Skin epidermis (tissue), 12 donors: ENCODE measurements around the gene ATF6B.

Experiments used
- H3K27ac ChIP-seq, 21 experiments: fragments of 200-600 bp; sonication (generic) in 11 of 21; one replicate each; pipeline ENCODE4 v1.5.0; 2020; ENCODE audit warnings: mild to moderate bottlenecking in 3 of 21, inconsistent platforms in 2 of 21, moderate library complexity in 2 of 21
- H3K4me3 ChIP-seq, 7 experiments: fragments of 200-600 bp; sonication (generic) in 2 of 7; one replicate each; pipeline ENCODE4 v1.5.0; 2020; ENCODE audit warnings: inconsistent platforms in 2 of 7, mild to moderate bottlenecking in 2 of 7, moderate library complexity in 1 of 7

ATF6B gene

DNA sequence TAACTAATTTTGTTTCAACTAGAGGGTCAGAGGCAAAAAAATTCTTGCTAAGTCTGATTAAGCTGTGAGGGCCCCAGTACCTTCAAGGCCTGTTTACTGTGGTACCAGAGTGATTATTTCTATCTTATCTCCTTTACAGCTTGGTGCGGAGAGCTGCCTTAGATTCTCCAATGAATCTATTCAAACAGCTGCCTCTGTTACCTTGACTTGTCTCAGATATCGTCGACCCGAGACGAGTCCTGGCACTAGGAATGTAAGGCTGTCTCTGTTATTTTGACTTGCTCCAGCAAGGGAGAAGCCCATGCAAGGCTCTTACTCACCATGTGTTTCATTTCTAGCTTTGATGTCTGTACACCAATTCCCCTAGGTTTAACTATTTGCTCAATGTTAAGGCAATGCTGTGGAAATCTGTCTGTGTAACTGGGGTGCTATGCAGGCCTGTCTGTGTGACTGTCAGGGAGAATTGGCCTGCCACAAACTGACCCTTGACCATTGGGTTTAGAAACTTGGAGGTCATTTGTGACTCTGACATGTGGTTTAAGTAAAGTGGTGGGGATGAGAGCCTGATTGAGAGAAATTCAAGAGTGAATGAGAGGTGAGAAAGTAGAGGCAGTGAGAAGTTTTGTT, 12.5 kb upstream of the ATF6B start:
- H3K27ac ChIP-seq: no peak overlapping the region
- H3K4me3 ChIP-seq: no peak overlapping the region

DNA sequence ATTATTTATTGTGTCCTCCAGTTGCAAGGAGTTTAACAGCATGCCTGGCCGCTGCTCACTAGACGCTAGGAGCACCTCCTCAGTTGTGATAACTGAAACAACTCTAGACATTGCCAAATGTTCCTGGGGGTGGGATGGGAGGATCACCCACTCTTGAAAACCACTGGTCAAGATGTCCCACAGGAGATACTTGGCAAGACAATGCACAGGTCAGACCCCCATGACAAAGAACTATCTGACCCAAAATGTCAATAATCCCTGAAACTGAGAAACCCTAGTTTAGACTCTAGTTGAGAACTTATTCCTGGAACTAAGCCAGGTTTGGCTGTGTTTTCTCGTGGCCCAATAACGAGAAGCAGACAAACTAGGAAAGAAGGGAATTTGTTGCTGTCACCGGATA, 11.5 kb upstream of the ATF6B start:
- H3K27ac ChIP-seq: peak overlapping the region in 1 of 21 experiments; percentile 5
- no peak overlapping the region for H3K4me3 ChIP-seq

DNA sequence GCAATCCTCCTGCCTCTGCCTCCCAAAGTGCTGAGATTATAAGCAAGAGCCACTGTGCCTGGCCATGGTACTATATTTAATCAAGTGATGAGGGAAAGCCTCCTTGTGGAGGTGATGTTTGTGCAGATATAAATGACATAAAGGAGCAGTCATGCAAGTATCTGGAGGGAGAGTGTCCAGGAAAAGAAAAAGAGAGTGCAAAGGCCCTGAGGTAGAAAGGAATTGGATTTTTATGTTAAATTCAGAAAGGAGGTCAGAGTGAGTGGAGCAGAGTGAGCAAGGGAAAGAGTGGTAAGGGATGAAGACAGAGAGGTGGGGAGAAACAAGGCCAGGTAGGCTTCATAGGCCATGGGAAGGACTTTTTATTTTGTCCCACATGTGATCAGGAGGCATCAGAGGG, 9.4 kb upstream of the ATF6B start:
- no peak overlapping the region for H3K27ac ChIP-seq
- H3K4me3 ChIP-seq: no peak overlapping the region

DNA sequence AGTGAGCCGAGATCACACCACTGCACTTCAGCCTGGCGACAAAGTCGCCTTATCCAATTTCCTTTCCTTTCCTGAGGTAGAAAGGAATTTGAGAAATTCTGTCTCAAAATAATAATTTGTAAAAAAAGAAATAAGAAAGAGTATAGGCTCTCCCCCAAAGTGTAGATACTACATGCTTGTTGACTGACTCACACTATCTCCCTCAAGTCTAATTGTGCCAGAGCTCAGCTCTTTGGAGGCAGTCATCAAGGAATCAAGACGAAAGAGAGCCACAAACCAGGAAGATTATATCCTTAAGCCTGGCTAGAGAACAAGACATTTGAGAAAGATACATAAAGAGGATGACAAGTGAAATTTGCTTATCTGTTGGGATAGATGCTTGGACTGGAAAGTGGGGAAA, 5.7 kb upstream of the ATF6B start:
- no peak overlapping the region for H3K4me3 ChIP-seq
- H3K27ac ChIP-seq: no peak overlapping the region

DNA sequence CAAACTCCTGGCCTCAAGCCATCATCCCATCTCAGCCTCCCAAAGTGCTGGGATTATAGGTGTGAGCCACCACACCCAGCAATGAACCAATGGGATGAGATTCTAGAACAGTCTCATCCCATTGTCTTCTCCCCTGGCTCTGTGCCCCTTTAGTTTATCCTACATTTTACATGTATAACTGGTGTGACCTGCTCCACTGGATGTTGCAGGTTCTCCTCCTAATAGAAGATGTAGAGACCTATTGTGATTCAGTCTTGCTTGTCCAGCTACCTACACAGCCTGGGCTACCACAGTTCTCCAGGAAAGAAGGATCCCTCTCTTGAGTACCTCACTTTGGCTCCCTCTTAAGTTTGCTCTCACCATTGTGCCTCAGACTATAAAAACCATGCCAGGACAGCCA, 4.1 kb upstream of the ATF6B start:
- no peak overlapping the region for H3K4me3 ChIP-seq
- H3K27ac ChIP-seq: peak overlapping the region in 13 of 21 experiments; percentile 6 to 75 (median 59)

DNA sequence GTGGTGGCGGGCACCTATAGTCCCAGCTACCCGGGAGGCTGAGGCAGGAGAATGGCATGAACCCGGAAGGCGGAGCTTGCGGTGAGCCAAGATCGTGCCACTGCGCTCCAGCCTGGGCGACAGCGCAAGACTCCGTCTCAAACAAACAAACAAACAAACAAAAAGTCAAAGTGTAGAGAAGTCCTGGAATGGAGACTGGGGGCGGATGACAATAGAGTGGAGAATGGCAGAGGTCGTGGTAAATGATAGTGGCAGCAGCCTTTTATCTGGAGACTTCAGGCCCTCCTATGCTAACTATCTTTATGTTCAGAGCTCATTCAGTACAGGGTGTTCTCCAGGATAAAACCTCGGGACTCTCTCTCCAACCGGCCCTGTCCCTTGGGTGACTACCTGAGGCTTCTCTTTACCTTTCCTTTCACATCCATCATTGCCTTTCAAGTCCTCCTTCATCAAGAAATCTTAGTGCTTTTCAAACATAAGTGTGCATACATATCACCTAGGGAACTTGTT, 3.4 kb upstream of the ATF6B start:
- Histone ChIP-seq H3K4me3 (no peak overlapping the region), H3K27ac (peak overlapping the region in 13 of 21 experiments; percentile 12 to 91 (median 35))

DNA sequence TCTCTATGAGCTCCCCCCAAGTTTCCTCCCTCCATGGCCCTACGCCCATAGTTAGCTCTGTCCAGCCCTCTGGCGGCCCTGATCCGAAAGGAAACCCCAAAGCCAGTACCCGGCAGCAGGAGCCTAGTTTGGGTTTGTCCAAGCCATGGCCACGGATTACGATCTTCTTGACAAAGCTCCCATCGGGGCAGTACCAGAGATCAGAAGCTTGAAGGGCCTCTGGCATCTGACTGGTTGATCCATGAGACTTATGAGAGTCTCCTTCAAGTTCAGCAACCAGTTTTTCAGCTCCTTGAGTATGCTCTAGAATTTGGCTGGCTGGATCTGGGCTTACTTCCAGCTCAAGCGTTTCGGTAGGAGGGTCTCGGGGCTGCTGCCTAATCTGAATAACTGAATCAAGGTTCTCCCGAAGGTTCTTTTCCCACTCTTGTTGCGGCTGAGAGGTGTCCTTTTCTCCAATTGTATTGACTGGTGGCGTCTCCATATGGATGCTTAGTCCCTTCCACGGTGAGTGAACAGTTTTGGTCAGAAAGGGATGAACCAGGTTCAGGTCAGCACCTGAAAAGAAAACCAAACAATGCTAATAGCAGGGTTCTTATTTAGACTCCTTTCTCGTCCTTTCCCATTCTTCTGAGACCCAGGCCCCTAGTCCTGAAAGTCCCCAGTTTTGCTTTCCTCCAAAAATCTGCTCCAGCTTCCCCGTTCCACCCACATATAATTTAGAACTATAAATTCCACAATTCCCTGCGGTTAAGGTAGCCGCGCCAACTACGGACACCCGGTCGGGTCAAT, 1.4 kb upstream of the ATF6B start:
- Histone ChIP-seq H3K27ac (peak overlapping the region in 20 of 21 experiments; percentile 72 to 96 (median 88)), H3K4me3 (peak overlapping the region; percentile 43 to 82 (median 62))

DNA sequence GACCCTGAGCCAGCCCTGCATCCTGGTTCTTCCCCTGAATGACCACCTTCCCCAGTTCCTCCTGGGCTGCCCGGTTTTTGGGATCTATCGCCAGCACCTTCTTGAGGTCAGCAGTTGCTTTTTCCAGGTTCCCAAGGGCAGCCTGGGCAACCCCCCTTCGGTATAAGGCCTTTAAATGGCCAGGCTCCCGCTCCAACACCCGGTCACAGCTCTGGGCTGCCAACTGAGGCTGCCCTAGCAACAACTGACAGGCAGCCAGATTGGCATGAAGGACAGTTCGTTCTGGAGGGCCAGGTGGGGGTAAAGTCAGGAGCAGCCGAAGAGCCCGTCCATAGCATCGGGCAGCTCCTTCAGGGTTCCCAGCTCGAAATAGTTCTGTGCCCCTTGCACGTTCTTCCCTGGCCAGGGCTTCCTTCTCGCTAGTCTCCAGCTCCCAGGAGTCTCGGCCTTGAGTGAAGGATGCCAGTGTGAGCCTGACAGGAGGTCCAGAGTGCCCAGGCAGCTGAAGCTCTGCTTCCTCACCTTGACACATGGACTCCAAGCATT, 778 bp upstream of the ATF6B start:
- Histone ChIP-seq H3K27ac (peak overlapping the region in 19 of 21 experiments; percentile 37 to 96 (median 88)), H3K4me3 (peak overlapping the region in 6 of 7 experiments; percentile 45 to 96 (median 64))

DNA sequence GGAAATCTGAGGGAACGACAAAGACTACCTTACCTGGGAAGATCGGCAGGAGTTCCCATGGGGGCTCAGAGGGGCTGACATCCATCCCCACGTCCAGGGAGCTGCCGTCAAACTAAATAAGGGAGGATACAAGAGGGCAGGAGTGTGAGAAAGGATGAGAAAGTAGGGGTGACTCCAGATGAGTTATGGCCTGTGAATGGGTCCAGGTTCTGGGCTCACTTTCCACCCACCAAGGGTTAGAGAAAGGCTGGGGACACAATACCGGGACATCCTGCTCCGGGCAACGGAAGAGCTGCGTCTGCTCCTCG, 683 bp downstream of the ATF6B start:
- H3K27ac ChIP-seq: peak overlapping the region; percentile 35 to 96 (median 91)
- peak overlapping the region; percentile 55 to 96 (median 82) for H3K4me3 ChIP-seq

DNA sequence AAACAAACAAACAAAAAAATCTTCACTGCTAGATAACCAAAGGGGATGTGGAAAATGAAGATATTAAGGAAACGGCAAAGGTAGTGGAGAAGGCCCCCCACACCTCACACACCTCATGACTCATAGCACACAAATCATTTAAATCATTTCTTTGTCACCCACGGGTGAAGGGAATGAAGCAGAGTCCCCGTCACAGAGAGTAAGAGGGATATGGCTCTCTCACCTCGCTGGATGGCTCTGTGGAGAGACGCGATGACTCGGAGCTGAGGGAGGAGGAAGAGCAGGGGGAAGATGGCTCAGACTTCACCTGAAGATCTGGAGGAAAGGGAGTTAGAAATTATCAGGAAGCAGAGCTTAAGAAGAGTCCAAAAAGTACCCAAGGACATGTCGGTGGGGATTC, 1.2 kb downstream of the ATF6B start:
- H3K27ac ChIP-seq: peak overlapping the region in 11 of 21 experiments; percentile 84 to 96 (median 91)

DNA sequence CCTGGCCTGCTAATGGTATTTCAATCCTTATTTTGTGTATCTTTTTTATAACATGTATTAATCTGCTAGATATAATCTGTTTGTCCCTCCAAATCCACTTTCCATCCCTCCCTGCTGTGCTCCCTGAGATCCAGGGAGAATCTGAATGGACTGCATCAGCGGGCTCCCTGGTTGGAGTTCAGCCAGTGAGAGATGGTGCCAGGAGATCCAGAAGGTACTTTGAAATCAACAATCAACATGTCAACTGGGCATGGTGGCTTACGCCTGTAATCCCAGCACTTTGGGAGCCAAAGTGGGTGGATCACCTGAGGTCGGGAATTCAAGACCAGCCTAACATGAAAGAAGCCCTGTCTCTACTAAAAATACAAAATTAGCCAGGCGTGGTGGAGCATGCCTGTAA, 4.4 kb downstream of the ATF6B start:
- no peak overlapping the region for H3K4me3 ChIP-seq
- H3K27ac ChIP-seq: no peak overlapping the region

More for the DNA sequence above, 1.2 kb downstream of the ATF6B start:
- H3K4me3 ChIP-seq: peak overlapping the region; percentile 55 to 96 (median 82)

DNA sequence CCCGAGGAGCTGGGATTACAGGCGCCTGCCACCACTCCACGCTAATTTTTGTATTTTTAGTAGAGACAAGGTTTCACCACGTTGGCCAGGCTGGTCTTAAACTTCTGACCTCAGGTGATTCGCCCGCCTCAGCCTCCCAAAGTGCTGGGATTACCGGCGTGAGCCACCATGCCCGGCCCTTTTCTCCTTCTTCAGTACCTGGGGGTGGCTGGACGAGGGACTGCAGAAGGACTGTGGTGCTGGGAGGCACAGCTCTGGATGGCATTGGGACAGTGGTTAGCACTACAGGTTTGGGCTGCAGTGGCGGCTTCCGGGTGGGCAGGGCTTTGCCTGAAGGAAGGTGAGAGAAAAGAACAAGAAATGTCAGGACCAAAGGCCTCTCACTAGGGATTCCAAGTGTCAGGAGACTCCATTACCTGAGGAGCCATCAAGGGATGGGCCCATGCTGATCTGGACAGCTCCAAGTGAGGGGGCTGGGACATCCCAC, 7.4 kb downstream of the ATF6B start:
- Histone ChIP-seq H3K4me3 (no peak overlapping the region), H3K27ac (no peak overlapping the region)

DNA sequence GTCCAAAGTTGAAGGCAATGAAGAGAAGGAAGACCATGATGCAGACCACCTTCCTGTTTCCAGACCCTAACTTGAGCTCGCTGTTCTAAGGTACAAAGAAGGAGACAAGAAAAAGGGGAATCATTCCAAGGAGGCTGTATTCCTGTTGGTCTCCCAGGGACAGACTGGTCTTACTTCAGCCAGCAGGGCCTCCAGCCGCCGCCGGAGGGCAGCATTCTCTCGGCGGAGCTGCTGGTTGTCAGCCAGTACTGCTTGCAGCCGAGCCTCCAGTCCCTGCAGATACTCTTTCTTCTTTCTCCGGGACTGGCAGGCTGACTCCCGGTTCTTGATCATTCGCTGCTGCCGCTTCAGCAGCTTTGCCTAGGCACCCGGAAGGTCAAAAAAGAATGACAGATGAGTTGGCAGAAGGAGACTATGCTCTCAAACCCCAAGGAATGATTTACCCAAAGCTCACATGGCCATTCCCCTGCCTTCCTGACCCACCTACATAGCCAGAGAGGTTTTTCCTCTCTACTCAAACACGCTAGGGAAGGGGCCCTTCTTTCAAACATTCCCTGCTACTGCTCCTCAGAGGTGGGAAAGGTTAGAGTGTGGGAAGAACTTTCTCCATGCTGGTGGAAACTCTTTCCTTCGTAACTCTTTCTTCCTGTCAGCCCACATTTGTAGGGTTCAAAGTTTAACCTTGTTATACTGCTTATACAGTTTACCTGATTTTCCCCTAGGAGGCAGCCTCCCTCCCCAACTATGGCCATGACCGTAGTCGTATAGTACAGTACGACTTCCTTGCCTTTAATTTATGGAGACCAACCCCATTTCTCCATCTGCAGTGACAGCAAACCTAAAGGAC, 9.0 kb downstream of the ATF6B start:
- Histone ChIP-seq H3K4me3 (no peak overlapping the region), H3K27ac (peak overlapping the region in 10 of 21 experiments; percentile 3 to 58 (median 34))

DNA sequence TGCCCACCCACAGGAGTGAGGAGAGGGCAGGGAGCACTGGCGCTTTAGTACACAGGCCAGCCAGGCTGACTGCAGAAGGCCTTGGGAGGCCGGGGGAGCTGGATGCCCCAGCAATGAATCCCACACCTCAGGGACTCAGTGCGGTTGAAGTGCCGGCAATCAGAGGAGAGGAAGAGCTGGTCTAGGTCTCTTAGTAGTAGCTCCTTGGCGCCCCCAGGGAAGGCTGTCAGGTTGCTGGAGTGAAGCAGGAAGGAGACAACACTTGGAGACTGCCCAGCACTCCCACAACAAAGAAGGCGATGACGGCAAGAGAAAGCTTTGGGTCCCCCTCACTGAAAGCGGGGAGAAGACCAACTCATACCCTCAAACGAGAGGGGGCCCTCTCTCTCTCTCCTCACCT, 10.6 kb downstream of the ATF6B start:
- H3K27ac ChIP-seq: peak overlapping the region in 3 of 21 experiments; percentile 7 to 35 (median 25)
- no peak overlapping the region for H3K4me3 ChIP-seq

DNA sequence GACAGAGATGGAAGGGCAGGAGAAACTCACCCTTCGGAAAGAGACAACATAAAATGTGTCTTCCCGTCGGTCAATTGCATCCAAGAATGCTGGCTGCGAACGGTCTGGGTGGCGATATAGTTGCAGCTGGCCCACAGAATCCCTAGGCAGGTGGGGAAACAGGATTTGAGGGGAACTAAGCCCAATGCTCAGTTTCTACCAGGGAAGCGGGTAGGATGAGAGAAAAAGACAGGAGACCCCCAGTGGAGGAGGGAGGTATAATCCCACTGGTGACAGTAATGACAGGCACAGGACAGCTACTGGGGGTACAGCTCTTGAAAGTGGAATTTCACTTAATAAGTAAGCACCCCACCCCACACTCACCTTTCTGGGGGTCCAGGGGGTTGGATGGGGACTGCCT, 11.4 kb downstream of the ATF6B start:
- peak overlapping the region in 1 of 21 experiments; percentile 35 for H3K27ac ChIP-seq
- no peak overlapping the region for H3K4me3 ChIP-seq

DNA sequence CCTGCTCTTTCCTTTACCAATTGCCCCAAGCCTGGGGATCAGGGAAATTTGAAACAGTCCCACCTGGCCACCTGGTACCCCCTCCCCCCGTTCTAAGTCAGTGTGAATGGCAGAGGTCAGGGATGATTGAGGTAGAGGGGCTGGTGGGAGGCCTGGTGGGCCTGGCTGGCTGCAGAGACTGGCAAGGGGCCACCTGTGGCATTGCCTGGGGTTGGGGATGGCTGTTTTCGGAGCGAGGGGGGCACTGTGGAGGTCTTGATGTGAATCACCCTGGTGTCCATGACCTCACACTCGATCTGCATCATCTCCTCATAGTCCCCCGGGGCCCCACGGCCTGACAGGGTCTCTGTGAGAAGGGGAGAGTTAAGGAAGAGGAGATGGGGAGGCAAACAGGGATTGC, 12.4 kb downstream of the ATF6B start:
- Histone ChIP-seq H3K4me3 (no peak overlapping the region), H3K27ac (peak overlapping the region in 6 of 21 experiments; percentile 4 to 87 (median 36))

DNA sequence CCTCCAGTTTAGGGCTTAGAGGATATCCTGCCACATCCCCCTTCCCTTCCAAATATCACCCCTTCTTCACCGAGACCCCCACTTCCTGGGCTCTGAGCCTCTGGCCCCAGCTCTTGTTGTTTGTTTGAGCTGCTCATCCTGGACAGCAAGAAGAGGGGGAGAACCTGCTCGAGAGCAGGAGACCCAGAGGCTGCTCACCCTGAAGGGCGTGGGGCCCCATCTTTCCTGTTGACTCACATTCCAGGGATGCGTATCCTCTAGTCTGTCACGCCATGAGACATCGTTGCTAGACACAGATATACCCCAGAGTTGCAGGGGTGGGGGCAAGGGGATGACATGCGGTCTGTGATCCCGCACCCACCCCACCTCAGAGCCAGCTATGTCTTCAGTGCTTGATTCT, 13.2 kb downstream of the ATF6B start:
- H3K27ac ChIP-seq: peak overlapping the region in 10 of 21 experiments; percentile 4 to 87 (median 43)
- H3K4me3 ChIP-seq: no peak overlapping the region

DNA sequence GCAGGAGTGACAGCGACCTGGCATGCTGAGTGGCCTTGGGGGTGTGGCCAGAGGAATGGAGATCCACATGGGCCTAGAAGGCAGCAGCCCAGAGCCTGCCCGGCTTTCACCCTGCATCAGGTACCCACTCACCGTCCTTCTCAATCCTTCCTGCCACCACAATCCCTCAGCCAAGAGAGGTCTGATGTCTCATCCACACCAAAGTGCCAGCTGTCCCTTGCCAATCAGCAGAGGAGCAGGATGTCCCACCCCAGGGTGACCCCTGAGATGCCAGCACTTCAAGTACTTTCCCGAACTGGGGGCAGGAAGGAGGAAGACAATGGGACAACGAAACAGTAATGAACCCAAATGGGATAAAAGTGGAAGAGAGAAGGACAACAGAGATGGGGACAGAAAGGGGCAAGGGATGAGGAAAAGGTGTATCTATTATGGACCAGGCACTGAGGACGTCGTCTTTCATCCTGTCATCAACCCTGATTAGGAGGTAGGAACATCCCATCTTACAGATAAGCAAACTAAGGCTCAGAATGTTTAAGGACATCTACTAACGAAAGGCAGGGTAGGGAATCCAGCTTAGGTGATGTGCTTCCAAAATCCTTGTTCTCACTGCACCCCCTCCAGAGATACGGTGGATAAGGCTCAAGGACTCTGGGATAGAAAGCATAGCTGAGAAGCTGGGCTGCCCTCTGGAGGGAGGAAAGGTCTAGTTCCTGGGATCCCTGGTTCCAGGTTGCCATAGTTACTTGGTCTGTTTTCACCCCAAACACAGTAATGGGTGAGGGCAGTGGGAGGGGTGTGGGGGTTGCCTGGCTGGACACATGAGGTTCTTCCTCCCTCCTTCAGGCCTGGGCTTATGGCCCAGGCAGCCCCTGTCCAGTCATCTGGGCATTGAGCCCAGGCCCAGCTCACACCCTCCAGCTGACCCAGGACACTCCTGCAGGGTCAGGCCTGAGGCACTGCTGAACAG, 14.4 kb downstream of the ATF6B start:
- H3K4me3 ChIP-seq: no peak overlapping the region
- peak overlapping the region in 17 of 21 experiments; percentile 11 to 87 (median 50) for H3K27ac ChIP-seq
